ENCODE data around the gene LUZP2. TPM values are rescaled to one million over a fixed set of nuclear protein-coding genes. Genes with fewer than 3 reads are reported as not detected.

The LUZP2 gene
- total RNA-seq, 4 donors from 2014 or later: 0.16 to 0.17 TPM; not detected in 2

- Histone ChIP-seq H3K4me3 (no peak overlapping the region), H3K27me3 (no peaks in the 10 kb centered on the region), H3K4me1 (no peaks in the 10 kb centered on the region), H3K36me3 (no peaks in the 10 kb centered on the region), H3K9me3 (no peaks in the 10 kb centered on the region), H3K27ac (no peak overlapping the region)
- no peak for ATAC-seq
- no peak for TF ChIP-seq EP300 (IDR thresholded peaks at IDR 0.05)
- TF ChIP-seq POLR2A (IDR thresholded peaks at IDR 0.05): no peak
- no peak for TF ChIP-seq POLR2AphosphoS5 (IDR thresholded peaks at IDR 0.05)
- no peak for TF ChIP-seq CTCF (IDR thresholded peaks at IDR 0.05)
- WGBS, 2 donors (ENCODE audit: low coverage in 1 of 2): 33 to 44% methylated on average over 1 of the region's 1 CpG
Observed at GRCh38 chr11:25037431-25037830, 540.6 kb downstream of the LUZP2 start.

- ATAC-seq: no peak
- Histone ChIP-seq H3K36me3 (no peaks in the 10 kb centered on the region), H3K4me1 (no peaks in the 10 kb centered on the region), H3K9me3 (no peaks in the 10 kb centered on the region), H3K4me3 (no peak overlapping the region), H3K27me3 (no peaks in the 10 kb centered on the region), H3K27ac (no peak overlapping the region)
- TF ChIP-seq POLR2AphosphoS5 (IDR thresholded peaks at IDR 0.05): no peak
- no peak for TF ChIP-seq EP300 (IDR thresholded peaks at IDR 0.05)
- TF ChIP-seq CTCF (IDR thresholded peaks at IDR 0.05): no peak
- no peak for TF ChIP-seq POLR2A (IDR thresholded peaks at IDR 0.05)
Observed at GRCh38 chr11:25038131-25038530, 541.3 kb downstream of the LUZP2 start.

DNA sequence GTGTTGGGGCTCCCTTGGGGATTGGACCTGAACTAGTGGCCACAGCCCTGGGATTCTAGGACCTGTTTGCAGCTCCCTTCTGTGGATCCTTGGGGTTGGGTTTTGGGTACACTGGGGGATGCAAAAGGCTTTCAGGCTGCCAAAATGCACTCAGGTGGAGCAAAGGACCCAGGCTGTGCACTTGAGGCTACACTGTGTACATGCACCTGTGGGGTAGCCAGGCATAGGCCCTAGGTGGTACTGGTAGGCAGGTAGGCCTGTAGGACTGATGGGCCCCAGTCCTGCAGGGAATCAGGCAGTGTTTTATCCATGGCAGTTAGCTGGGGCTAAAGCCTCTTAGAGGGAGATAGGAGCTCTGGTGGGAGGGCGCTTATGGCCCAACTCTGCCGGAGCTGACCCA is 542.3 kb downstream of the LUZP2 start:
- no peaks in the 10 kb centered on the region for H3K9me3 ChIP-seq
- ATAC-seq: no peak
- 90% methylated on average over 2 of the region's 2 CpGs for WGBS, 2 donors (ENCODE audit: low coverage in 1 of 2)
- no peaks in the 10 kb centered on the region for H3K27me3 ChIP-seq
- H3K27ac ChIP-seq: no peak overlapping the region
- no peaks in the 10 kb centered on the region for H3K4me1 ChIP-seq
- TF ChIP-seq POLR2A (IDR thresholded peaks at IDR 0.05) (no peak), POLR2AphosphoS5 (IDR thresholded peaks at IDR 0.05) (no peak), EP300 (IDR thresholded peaks at IDR 0.05) (no peak), CTCF (IDR thresholded peaks at IDR 0.05) (no peak)
- no peaks in the 10 kb centered on the region for H3K36me3 ChIP-seq
- H3K4me3 ChIP-seq: no peak overlapping the region

- no peak for ATAC-seq
- no peaks in the 10 kb centered on the region for H3K4me1 ChIP-seq
- WGBS, 2 donors (ENCODE audit: low coverage in 1 of 2): 60 to 83% methylated on average over 1 of the region's 1 CpG
Observed at GRCh38 chr11:25048632-25049031, 551.8 kb downstream of the LUZP2 start.

DNA sequence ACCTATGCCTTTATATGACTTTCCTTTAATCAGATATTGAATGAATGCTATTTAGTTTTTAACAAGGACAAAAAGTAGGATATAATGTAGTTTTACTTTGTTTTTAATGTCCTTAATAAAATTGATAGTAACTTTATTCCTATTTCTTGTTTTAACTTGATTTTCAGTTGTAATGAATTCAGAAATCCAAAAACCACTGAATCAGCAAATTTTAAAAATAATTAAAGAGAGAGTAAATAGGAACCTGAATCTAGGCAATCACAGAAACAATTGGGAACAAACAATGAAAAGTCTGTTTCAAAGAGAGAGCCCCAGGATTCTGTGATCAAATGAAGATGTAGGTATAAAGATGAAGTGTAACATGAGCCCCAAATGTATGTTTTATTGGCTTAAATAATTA is 556.0 kb downstream of the LUZP2 start:
- H3K4me3 ChIP-seq: no peak overlapping the region
- H3K4me1 ChIP-seq: no peaks in the 10 kb centered on the region
- TF ChIP-seq POLR2A (IDR thresholded peaks at IDR 0.05): no peak
- no peak for TF ChIP-seq CTCF (IDR thresholded peaks at IDR 0.05)
- no peak for TF ChIP-seq POLR2AphosphoS5 (IDR thresholded peaks at IDR 0.05)
- TF ChIP-seq EP300 (IDR thresholded peaks at IDR 0.05): no peak
- H3K36me3 ChIP-seq: no peaks in the 10 kb centered on the region
- H3K27me3 ChIP-seq: no peaks in the 10 kb centered on the region
- ATAC-seq: no peak
- H3K9me3 ChIP-seq: no peaks in the 10 kb centered on the region
- H3K27ac ChIP-seq: no peak overlapping the region

More at GRCh38 chr11:25048632-25049031, 551.8 kb downstream of the LUZP2 start:
- no peaks in the 10 kb centered on the region for H3K9me3 ChIP-seq
- no peaks in the 10 kb centered on the region for H3K36me3 ChIP-seq
- H3K27me3 ChIP-seq: no peaks in the 10 kb centered on the region
- no peak overlapping the region for H3K4me3 ChIP-seq
- H3K27ac ChIP-seq: no peak overlapping the region
- TF ChIP-seq POLR2A (IDR thresholded peaks at IDR 0.05): no peak
- no peak for TF ChIP-seq POLR2AphosphoS5 (IDR thresholded peaks at IDR 0.05)
- no peak for TF ChIP-seq CTCF (IDR thresholded peaks at IDR 0.05)
- no peak for TF ChIP-seq EP300 (IDR thresholded peaks at IDR 0.05)

All from gastroesophageal sphincter (tissue), 4 donors.